GM18505 (cell line): ENCODE results near the gene STXBP6.

Experiments
- ATAC-seq: cut with Tn5 transposase; IDR thresholded peaks from one replicate; pipeline ENCODE4 v1.9.1; 2021; ENCODE audit not compliant: unreplicated experiment
- POLR2A ChIP-seq: IDR thresholded peaks from 4 replicates; pipeline ENCODE4 v1.6.1; 2011; ENCODE audit warnings: borderline replicate concordance; ENCODE audit not compliant: insufficient read depth, insufficient read length; ENCODE audit errors: extremely low read depth

The STXBP6 gene

DNA sequence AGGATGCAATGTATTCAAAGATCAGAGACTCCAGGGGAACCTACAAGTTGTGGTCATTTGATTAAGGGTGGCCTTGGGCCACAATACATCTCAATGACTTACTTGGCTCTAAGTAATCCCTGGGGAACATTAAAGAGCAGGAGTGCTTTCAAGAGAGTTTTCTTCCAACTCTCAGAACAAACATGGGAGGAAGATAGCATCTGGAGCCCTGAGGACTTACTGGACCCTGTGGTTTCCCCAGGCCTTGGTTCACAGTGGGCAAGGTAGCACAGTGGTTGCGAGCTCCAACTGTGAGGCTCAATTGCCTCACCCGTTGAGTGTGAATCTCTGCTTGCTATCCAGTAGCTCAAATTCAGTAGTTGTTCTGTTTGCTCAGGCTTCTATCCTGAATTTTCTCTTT is 32.4 kb downstream of the STXBP6 start:
- no peak for ATAC-seq
- no peak for TF ChIP-seq POLR2A

DNA sequence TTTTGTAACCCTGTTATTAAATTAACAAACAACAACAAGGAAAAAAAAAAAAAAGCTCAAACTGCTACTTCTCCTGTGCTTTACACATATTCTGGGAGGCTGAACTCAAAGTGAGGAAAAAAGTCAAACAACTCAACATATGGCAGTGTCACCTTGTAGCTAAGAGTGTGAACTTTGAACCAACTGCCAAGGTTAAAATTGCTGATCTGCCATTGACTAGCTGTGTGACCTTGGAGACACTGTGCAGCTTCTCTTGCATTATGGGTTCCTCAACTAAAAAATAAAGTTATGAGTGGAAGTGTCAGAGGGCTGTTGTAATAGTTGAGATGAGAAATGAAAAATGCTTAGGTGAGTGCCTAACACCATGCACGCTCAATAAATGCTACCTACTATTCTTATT is 34.2 kb downstream of the STXBP6 start:
- no peak for ATAC-seq
- TF ChIP-seq POLR2A: no peak

GRCh38 chr14:25014440-25014839 is 35.5 kb downstream of the STXBP6 start:
- TF ChIP-seq POLR2A: no peak
- no peak for ATAC-seq

GRCh38 chr14:25011095-25011494 is 38.9 kb downstream of the STXBP6 start:
- TF ChIP-seq POLR2A: no peak
- ATAC-seq: no peak

GRCh38 chr14:25010471-25010870 is 39.5 kb downstream of the STXBP6 start:
- no peak for TF ChIP-seq POLR2A
- ATAC-seq: no peak

- ATAC-seq: no peak
- TF ChIP-seq POLR2A: no peak
Measured at GRCh38 chr14:25009891-25010290, 40.1 kb downstream of the STXBP6 start.

DNA sequence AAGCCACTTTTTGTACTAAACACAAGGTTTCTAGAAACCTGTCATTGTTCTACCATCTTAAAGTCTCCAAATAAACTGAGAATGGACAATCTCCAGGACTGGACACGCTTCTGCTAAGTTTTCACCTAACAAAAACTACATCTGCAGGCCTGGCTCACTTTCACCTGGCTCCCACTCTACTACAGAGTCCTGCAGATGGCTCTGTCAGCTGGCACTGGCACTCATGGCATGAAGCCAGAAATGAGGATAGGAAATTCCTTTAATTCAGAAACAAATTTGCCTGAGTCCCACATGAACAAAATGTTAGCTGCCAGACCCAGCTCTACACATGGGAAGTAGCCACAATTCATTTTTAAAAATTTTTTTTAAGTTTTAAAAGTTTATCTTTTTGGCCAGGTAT is 42.1 kb downstream of the STXBP6 start:
- no peak for ATAC-seq
- TF ChIP-seq POLR2A: no peak

DNA sequence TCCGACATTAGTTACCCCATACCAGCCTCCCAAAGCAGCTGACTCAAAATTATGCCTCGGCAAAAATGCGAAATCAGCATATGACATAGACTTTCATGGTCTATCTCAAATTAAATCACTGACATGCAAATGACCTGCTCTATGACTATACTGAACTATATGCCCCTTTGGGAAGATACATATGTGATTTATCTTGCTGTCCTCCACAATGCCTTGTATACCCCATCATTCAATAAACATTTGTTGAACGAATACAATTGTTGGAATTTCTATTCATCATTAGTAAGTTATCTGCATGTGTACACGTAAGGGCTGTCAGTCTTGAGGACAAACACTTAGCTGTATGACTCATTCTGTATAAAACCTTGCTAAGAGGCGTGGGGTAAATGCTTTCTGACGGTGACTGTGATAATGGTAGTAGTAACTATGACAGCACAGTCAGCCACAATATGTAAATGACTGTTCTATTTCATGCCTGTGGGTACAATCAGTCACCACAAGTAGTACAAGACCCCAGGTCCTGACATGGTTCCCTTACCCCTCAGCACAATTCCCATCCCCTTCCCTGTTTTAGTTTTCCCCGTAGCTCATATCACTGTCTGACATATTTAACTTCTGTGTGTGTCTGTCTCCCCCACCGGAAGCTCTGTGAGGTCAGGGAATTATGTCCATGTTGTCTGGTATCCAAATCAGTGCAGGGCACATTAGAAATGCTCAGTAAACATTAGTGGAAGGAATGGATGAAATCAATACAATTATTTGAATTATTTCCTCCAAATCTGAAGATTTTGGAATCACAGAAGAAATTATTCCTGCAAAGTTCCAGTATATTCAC is 42.8 kb downstream of the STXBP6 start:
- TF ChIP-seq POLR2A: no peak
- ATAC-seq: no peak

DNA sequence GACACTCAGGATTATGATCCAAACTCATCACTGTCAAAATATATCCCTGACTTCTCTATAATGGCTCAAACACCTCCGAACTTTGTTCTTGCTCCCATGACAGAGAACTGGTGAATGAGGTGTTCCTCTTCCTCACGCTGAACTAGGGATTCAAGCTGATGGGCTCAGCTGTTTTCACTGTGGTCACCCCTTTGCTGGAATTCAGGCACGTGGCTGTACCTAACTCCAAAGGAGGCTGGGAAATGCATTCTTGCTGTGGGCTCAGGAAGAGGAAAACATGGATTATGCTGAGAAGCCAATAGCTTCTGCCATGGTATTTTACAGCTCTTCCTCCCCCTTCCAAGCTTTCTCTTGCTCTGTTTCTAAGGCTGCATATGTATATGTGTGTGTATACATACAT is 43.9 kb downstream of the STXBP6 start:
- TF ChIP-seq POLR2A: no peak
- ATAC-seq: no peak

DNA sequence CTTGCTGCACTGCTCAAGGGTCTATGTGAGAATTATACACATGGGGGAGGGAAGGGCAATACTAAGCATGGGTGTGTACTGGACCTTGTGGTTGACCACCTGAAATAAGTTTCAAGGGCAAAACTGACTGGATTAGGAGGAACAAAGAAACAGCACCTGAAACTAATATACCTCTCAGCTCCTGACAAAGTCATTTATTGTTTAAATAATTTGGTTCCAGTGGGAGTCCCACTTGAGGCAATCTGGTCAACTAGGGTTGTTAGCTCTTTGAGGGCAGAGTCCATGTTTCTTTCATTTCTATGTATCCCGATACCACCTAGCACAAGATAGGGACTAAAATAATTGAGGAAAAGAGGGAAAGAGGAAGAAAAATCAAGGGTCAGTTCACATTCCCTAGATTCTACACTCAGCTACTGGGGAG is 45.5 kb downstream of the STXBP6 start:
- no peak for ATAC-seq
- TF ChIP-seq POLR2A: no peak

- no peak for TF ChIP-seq POLR2A
- ATAC-seq: no peak
Measured at GRCh38 chr14:25003537-25003936, 46.4 kb downstream of the STXBP6 start.

DNA sequence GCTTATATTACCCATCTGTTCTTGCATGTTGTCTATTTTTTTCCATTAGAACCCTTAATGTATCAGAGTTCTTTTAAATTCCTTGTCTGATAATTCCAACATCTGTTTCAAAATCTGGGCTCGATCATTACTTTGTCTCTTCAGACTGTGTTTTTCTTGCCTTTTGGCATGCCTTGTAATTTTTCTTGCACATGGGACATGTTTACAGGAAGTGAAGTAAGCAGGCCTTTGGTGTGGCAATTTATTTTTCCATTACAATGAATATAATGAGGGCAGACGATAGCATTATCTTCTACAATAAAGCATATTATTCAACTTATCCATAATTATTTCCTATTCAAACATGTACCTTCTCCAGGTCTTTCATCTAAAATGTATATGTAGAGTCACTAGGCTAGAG is 48.3 kb downstream of the STXBP6 start:
- TF ChIP-seq POLR2A: no peak
- no peak for ATAC-seq

DNA sequence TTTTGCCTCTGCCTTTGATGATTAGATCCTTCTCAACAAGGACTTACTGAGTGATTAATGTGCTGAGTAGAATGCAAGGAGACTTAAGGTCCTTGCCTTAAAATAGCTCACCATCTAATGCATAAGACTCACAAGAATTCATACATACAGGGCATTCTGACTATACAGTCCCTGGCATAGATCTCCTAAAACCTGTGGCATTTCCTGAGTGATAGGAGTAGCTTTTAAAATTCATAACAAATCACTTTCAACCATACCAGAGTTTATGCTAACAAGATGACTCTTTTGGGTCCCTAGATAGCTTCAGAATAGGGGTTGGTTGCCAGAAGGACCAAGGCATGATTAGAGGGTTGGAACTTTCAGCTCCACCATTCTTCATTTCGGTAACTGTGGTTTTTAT is 48.8 kb downstream of the STXBP6 start:
- TF ChIP-seq POLR2A: no peak
- ATAC-seq: no peak

GRCh38 chr14:24999157-24999556 is 50.8 kb downstream of the STXBP6 start:
- no peak for TF ChIP-seq POLR2A
- no peak for ATAC-seq
